HepG2 (cell line): ENCODE measurements around the gene SLCO4A1. TPM values are rescaled to one million over a fixed set of nuclear protein-coding genes. Genes with fewer than 3 reads are reported as not detected.

Source experiments
- AGO1 ChIP-seq: fragments of 200-400 bp; formaldehyde crosslinking; IDR thresholded peaks from 2 replicates; pipeline ENCODE4 v1.6.1; 2017; ENCODE audit warnings: mild to moderate bottlenecking, low read depth, low read length, moderate library complexity; ENCODE audit not compliant: poor library complexity, severe bottlenecking
- AGO2 ChIP-seq: fragments of 200-400 bp; formaldehyde crosslinking; optimal IDR thresholded peaks from 2 replicates; pipeline ENCODE3; 2017; ENCODE audit warnings: mild to moderate bottlenecking, low read depth, low read length, moderate library complexity
- BCL6 ChIP-seq: IDR thresholded peaks from 2 replicates; pipeline ENCODE4 v1.6.1; 2016; ENCODE audit warnings: missing genetic modification reagents, missing compliant biosample characterization
- DR1 ChIP-seq: sonication (generic); formaldehyde crosslinking; IDR thresholded peaks from 2 replicates; pipeline ENCODE4 v1.8.0; 2021; ENCODE audit warnings: mild to moderate bottlenecking, missing genetic modification reagents, inconsistent platforms
- HNRNPL ChIP-seq: fragments of 200-400 bp; formaldehyde crosslinking; IDR thresholded peaks from 2 replicates; pipeline ENCODE4 v1.6.1; 2017; ENCODE audit warnings: mild to moderate bottlenecking, low read depth, low read length
- KDM5B ChIP-seq: sonication (generic); formaldehyde crosslinking; IDR thresholded peaks from 2 replicates; pipeline ENCODE4 v1.4.0; 2020; ENCODE audit warnings: missing genetic modification reagents, mild to moderate bottlenecking, borderline replicate concordance
- MAF1 ChIP-seq: sonication (generic); formaldehyde crosslinking; IDR thresholded peaks from 2 replicates; pipeline ENCODE4 v1.5.0; 2020; ENCODE audit warnings: missing genetic modification reagents, borderline replicate concordance
- MTF2 ChIP-seq: sonication (generic); formaldehyde crosslinking; IDR thresholded peaks from 2 replicates; pipeline ENCODE4 v1.5.0; 2020; ENCODE audit warnings: missing genetic modification reagents, borderline replicate concordance
- POLR2A ChIP-seq, 2 experiments: IDR thresholded peaks; 2 replicates each; pipeline ENCODE4 v1.6.1; 2011; ENCODE audit warnings: low read depth in 2 of 2, low read length in 2 of 2, mild to moderate bottlenecking in 1 of 2, moderate library complexity in 1 of 2; ENCODE audit not compliant: insufficient read depth in 1 of 2
- POLR2AphosphoS5 ChIP-seq: IDR thresholded peaks from 2 replicates; pipeline ENCODE4 v1.6.1; 2012; ENCODE audit warnings: low read depth, low read length
- ZKSCAN1 ChIP-seq: fragments of 150-350 bp; IDR thresholded peaks from 2 replicates; pipeline ENCODE4 v1.6.1; 2014; ENCODE audit warnings: low read length
- ZNF777 ChIP-seq: sonication (generic); formaldehyde crosslinking; IDR thresholded peaks from 2 replicates; pipeline ENCODE4 v1.4.0; 2020; ENCODE audit warnings: missing genetic modification reagents
- polyA plus RNA-seq, 8 experiments: library from polyadenylated mRNA; depleted of rRNA in 3 of 8; stranded (reverse) in 7 of 8; unstranded in 1 of 8; fragments of >200 nt; fragmentation: Illumina TruSeq in 4 of 8; extraction: Trizol in 4 of 8; gene quantifications; 2 replicates each; pipeline versions ENCODE4 v1.2.1 to v1.2.3, GENCODE V29; 2011 to 2016; ENCODE audit warnings: low read depth in 4 of 8, missing spikeins in 1 of 8, mixed read lengths in 1 of 8; ENCODE audit not compliant: insufficient read depth in 1 of 8
- total RNA-seq, 5 experiments: library from RNA; depleted of rRNA; stranded (reverse); fragments of >200 nt; fragmentation: Illumina TruSeq; extraction: Trizol; gene quantifications; 2 replicates each; pipeline ENCODE4 v1.2.3, GENCODE V29; 2016; ENCODE audit warnings: low read depth in 1 of 5
- TF ChIP-seq, protein P1 (sequence below): sonication (generic); formaldehyde crosslinking; IDR thresholded peaks from 2 replicates; pipeline ENCODE4 v1.5.0; 2020; ENCODE audit warnings: missing genetic modification reagents, mild to moderate bottlenecking, borderline replicate concordance
- TF ChIP-seq, protein P2 (sequence below): sonication (generic); formaldehyde crosslinking; IDR thresholded peaks from 2 replicates; pipeline ENCODE4 v1.4.0; 2020; ENCODE audit warnings: missing genetic modification reagents
- TF ChIP-seq, protein P3 (sequence below): sonication (generic); formaldehyde crosslinking; IDR thresholded peaks from 2 replicates; pipeline ENCODE4 v1.4.0; 2020; ENCODE audit warnings: missing genetic modification reagents
- TF ChIP-seq, protein P4 (sequence below): sonication (generic); formaldehyde crosslinking; IDR thresholded peaks from 2 replicates; pipeline ENCODE4 v1.9.0; 2021; ENCODE audit warnings: missing genetic modification reagents, mild to moderate bottlenecking, borderline replicate concordance
- TF ChIP-seq, protein P5 (sequence below): sonication (generic); formaldehyde crosslinking; IDR thresholded peaks from 2 replicates; pipeline ENCODE4 v1.4.0; 2020; ENCODE audit warnings: missing genetic modification reagents
- TF ChIP-seq, protein P6 (sequence below): sonication (generic); formaldehyde crosslinking; IDR thresholded peaks from 2 replicates; pipeline ENCODE4 v1.8.0; 2022; ENCODE audit warnings: mild to moderate bottlenecking, missing genetic modification reagents, moderate library complexity
- TF ChIP-seq, protein P7 (sequence below): sonication (generic); formaldehyde crosslinking; IDR thresholded peaks from 2 replicates; pipeline ENCODE4 v1.8.1; 2022; ENCODE audit warnings: low read depth, mild to moderate bottlenecking, missing genetic modification reagents

The SLCO4A1 gene
- total and polyA plus RNA-seq, 2 of the 13 experiments (the other 11 are each of a cell fraction or from before 2014, with no cell fraction given) = 55.5 to 112 TPM

DNA sequence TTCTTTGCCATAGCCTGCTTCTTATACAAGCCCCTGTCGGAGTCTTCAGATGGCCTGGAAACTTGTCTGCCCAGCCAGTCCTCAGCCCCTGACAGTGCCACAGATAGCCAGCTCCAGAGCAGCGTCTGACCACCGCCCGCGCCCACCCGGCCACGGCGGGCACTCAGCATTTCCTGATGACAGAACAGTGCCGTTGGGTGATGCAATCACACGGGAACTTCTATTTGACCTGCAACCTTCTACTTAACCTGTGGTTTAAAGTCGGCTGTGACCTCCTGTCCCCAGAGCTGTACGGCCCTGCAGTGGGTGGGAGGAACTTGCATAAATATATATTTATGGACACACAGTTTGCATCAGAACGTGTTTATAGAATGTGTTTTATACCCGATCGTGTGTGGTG is 29.5 kb downstream of the SLCO4A1 start (continued):
- TF ChIP-seq, protein P1, sequence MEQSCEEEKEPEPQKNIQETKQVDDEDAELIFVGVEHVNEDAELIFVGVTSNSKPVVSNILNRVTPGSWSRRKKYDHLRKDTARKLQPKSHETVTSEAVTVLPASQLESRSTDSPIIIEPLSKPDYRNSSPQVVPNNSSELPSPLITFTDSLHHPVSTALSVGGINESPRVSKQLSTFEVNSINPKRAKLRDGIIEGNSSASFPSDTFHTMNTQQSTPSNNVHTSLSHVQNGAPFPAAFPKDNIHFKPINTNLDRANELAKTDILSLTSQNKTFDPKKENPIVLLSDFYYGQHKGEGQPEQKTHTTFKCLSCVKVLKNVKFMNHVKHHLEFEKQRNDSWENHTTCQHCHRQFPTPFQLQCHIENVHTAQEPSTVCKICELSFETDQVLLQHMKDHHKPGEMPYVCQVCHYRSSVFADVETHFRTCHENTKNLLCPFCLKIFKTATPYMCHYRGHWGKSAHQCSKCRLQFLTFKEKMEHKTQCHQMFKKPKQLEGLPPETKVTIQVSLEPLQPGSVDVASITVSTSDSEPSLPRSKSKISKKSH (CRISPR knock-in tag) = no peak
- TF ChIP-seq MTF2 (CRISPR knock-in tag) = no peak
- no peak for TF ChIP-seq DR1 (CRISPR knock-in tag)
- TF ChIP-seq, protein P2, sequence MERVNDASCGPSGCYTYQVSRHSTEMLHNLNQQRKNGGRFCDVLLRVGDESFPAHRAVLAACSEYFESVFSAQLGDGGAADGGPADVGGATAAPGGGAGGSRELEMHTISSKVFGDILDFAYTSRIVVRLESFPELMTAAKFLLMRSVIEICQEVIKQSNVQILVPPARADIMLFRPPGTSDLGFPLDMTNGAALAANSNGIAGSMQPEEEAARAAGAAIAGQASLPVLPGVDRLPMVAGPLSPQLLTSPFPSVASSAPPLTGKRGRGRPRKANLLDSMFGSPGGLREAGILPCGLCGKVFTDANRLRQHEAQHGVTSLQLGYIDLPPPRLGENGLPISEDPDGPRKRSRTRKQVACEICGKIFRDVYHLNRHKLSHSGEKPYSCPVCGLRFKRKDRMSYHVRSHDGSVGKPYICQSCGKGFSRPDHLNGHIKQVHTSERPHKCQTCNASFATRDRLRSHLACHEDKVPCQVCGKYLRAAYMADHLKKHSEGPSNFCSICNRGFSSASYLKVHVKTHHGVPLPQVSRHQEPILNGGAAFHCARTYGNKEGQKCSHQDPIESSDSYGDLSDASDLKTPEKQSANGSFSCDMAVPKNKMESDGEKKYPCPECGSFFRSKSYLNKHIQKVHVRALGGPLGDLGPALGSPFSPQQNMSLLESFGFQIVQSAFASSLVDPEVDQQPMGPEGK (CRISPR knock-in tag) = no peak
- TF ChIP-seq HNRNPL = peak; percentile 67; the same call in 1 of the 2 replicates
- TF ChIP-seq, protein P3, sequence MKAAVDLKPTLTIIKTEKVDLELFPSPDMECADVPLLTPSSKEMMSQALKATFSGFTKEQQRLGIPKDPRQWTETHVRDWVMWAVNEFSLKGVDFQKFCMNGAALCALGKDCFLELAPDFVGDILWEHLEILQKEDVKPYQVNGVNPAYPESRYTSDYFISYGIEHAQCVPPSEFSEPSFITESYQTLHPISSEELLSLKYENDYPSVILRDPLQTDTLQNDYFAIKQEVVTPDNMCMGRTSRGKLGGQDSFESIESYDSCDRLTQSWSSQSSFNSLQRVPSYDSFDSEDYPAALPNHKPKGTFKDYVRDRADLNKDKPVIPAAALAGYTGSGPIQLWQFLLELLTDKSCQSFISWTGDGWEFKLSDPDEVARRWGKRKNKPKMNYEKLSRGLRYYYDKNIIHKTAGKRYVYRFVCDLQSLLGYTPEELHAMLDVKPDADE (CRISPR knock-in tag) = no peak
- no peak for TF ChIP-seq ZKSCAN1
- peak; percentile 87 for TF ChIP-seq AGO1
- TF ChIP-seq KDM5B = no peak
- TF ChIP-seq POLR2AphosphoS5 = peak; percentile 27; the same call in 1 of the 2 replicates
- TF ChIP-seq, protein P4, sequence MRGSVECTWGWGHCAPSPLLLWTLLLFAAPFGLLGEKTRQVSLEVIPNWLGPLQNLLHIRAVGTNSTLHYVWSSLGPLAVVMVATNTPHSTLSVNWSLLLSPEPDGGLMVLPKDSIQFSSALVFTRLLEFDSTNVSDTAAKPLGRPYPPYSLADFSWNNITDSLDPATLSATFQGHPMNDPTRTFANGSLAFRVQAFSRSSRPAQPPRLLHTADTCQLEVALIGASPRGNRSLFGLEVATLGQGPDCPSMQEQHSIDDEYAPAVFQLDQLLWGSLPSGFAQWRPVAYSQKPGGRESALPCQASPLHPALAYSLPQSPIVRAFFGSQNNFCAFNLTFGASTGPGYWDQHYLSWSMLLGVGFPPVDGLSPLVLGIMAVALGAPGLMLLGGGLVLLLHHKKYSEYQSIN (CRISPR knock-in tag) = no peak
- TF ChIP-seq POLR2A (IDR thresholded peaks at IDR 0.05; ENCODE audit: insufficient read depth in 1 of 2, low read depth in 2 of 2, low read length in 2 of 2) = 0 out of 4 replicates have a peak, but pooled peaks of 1 of the 2 experiments have one; percentile 17
- TF ChIP-seq, protein P5, sequence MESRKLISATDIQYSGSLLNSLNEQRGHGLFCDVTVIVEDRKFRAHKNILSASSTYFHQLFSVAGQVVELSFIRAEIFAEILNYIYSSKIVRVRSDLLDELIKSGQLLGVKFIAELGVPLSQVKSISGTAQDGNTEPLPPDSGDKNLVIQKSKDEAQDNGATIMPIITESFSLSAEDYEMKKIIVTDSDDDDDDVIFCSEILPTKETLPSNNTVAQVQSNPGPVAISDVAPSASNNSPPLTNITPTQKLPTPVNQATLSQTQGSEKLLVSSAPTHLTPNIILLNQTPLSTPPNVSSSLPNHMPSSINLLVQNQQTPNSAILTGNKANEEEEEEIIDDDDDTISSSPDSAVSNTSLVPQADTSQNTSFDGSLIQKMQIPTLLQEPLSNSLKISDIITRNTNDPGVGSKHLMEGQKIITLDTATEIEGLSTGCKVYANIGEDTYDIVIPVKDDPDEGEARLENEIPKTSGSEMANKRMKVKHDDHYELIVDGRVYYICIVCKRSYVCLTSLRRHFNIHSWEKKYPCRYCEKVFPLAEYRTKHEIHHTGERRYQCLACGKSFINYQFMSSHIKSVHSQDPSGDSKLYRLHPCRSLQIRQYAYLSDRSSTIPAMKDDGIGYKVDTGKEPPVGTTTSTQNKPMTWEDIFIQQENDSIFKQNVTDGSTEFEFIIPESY (CRISPR knock-in tag) = peak; percentile 58; the same call in 1 of the 2 replicates
- TF ChIP-seq MAF1 (CRISPR knock-in tag) = no peak
- TF ChIP-seq AGO2 = peak; percentile 68
- TF ChIP-seq, protein P6, sequence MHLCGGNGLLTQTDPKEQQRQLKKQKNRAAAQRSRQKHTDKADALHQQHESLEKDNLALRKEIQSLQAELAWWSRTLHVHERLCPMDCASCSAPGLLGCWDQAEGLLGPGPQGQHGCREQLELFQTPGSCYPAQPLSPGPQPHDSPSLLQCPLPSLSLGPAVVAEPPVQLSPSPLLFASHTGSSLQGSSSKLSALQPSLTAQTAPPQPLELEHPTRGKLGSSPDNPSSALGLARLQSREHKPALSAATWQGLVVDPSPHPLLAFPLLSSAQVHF = no peak
- TF ChIP-seq BCL6 (CRISPR knock-in tag) = no peak
- TF ChIP-seq, protein P7, sequence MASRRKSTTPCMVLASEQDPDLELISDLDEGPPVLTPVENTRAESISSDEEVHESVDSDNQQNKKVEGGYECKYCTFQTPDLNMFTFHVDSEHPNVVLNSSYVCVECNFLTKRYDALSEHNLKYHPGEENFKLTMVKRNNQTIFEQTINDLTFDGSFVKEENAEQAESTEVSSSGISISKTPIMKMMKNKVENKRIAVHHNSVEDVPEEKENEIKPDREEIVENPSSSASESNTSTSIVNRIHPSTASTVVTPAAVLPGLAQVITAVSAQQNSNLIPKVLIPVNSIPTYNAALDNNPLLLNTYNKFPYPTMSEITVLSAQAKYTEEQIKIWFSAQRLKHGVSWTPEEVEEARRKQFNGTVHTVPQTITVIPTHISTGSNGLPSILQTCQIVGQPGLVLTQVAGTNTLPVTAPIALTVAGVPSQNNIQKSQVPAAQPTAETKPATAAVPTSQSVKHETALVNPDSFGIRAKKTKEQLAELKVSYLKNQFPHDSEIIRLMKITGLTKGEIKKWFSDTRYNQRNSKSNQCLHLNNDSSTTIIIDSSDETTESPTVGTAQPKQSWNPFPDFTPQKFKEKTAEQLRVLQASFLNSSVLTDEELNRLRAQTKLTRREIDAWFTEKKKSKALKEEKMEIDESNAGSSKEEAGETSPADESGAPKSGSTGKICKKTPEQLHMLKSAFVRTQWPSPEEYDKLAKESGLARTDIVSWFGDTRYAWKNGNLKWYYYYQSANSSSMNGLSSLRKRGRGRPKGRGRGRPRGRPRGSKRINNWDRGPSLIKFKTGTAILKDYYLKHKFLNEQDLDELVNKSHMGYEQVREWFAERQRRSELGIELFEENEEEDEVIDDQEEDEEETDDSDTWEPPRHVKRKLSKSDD (CRISPR knock-in tag) = no peak
- TF ChIP-seq ZNF777 = no peak
